Activated naive CD8-positive, alpha-beta T cell treated with anti-CD3 and anti-CD28 coated beads for 36 hours (primary cell): ENCODE measurements around the gene TOP2B. TPM values are rescaled to one million over a fixed set of nuclear protein-coding genes. Genes with fewer than 3 reads are reported as not detected.

ENCODE experiments used
- DNase-seq: peaks from one replicate; pipeline ENCODE4 v3.0.0; 2021
- H3K27ac Mint-ChIP-seq: one replicate; pipeline ENCODE4 v1.8.0; 2022; ENCODE audit warnings: mild to moderate bottlenecking, moderate library complexity, mixed read lengths
- H3K27me3 Mint-ChIP-seq: one replicate; pipeline ENCODE4 v1.8.0; 2022; ENCODE audit warnings: mild to moderate bottlenecking, mixed read lengths
- H3K36me3 Mint-ChIP-seq: one replicate; pipeline ENCODE4 v1.8.0; 2021; ENCODE audit warnings: mild to moderate bottlenecking, mixed read lengths
- H3K4me1 Mint-ChIP-seq: one replicate; pipeline ENCODE4 v1.8.0; 2021; ENCODE audit warnings: mixed read lengths
- H3K4me3 Mint-ChIP-seq: one replicate; pipeline ENCODE4 v1.8.0; 2022; ENCODE audit warnings: mild to moderate bottlenecking, moderate library complexity, mixed read lengths
- H3K9me3 Mint-ChIP-seq: one replicate; pipeline ENCODE4 v1.8.0; 2022; ENCODE audit warnings: mixed read lengths
- total RNA-seq, 2 experiments: library from RNA; stranded (reverse); gene quantifications; one replicate each; pipeline ENCODE4 v1.2.3, GENCODE V29; 2021

The TOP2B gene
- total RNA-seq, 2 experiments from 2014 or later = 128 to 130 TPM

GRCh38 chr3:25618028-25618427 is 46.7 kb downstream of the TOP2B start:
- Mint-ChIP-seq H3K9me3 (no peaks in the 10 kb centered on the region), H3K27me3 (no peaks in the 10 kb centered on the region), H3K4me3 (no peak overlapping the region), H3K4me1 (peaks cover 4% of the 10 kb centered on the region), H3K36me3 (peaks cover 11% of the 10 kb centered on the region), H3K27ac (no peak overlapping the region)
- no peak for DNase-seq

GRCh38 chr3:25611193-25611592 is 53.5 kb downstream of the TOP2B start:
- Mint-ChIP-seq H3K4me1 (peaks cover 3% of the 10 kb centered on the region), H3K36me3 (peaks cover 4% of the 10 kb centered on the region), H3K27me3 (no peaks in the 10 kb centered on the region), H3K27ac (no peak overlapping the region), H3K4me3 (no peak overlapping the region), H3K9me3 (no peaks in the 10 kb centered on the region)
- no peak for DNase-seq

- Mint-ChIP-seq H3K27me3 (no peaks in the 10 kb centered on the region), H3K4me3 (no peak overlapping the region), H3K27ac (peak overlapping the region; percentile 49), H3K4me1 (peaks cover 3% of the 10 kb centered on the region), H3K36me3 (peaks cover 5% of the 10 kb centered on the region), H3K9me3 (no peaks in the 10 kb centered on the region)
- no peak for DNase-seq
These were observed 53.9 kb downstream of the TOP2B start for GRCh38 chr3:25610779-25611178.

- Mint-ChIP-seq H3K36me3 (peaks cover 7% of the 10 kb centered on the region), H3K9me3 (no peaks in the 10 kb centered on the region), H3K4me1 (peaks cover 3% of the 10 kb centered on the region), H3K27me3 (no peaks in the 10 kb centered on the region), H3K27ac (peak overlapping the region; percentile 49), H3K4me3 (no peak overlapping the region)
- DNase-seq = no peak
These were observed 54.5 kb downstream of the TOP2B start for GRCh38 chr3:25610167-25610566.

GRCh38 chr3:25604107-25604805 is 60.5 kb downstream of the TOP2B start:
- Mint-ChIP-seq H3K9me3 (no peaks in the 10 kb centered on the region), H3K27me3 (no peaks in the 10 kb centered on the region), H3K27ac (no peak overlapping the region), H3K4me1 (peaks cover 9% of the 10 kb centered on the region), H3K4me3 (no peak overlapping the region), H3K36me3 (peaks cover 19% of the 10 kb centered on the region)
- DNase-seq = no peak

- Mint-ChIP-seq H3K4me1 (peaks cover 11% of the 10 kb centered on the region), H3K9me3 (no peaks in the 10 kb centered on the region), H3K27me3 (no peaks in the 10 kb centered on the region), H3K4me3 (no peak overlapping the region), H3K27ac (peak overlapping the region; percentile 44), H3K36me3 (peaks cover 19% of the 10 kb centered on the region)
- no peak for DNase-seq
These were observed 61.0 kb downstream of the TOP2B start for GRCh38 chr3:25603703-25604102.

- Mint-ChIP-seq H3K36me3 (peaks cover 2% of the 10 kb centered on the region), H3K27ac (peak overlapping the region; percentile 63), H3K4me3 (no peak overlapping the region), H3K27me3 (no peaks in the 10 kb centered on the region), H3K4me1 (peaks cover 8% of the 10 kb centered on the region), H3K9me3 (no peaks in the 10 kb centered on the region)
- DNase-seq = no peak
These were observed 67.1 kb downstream of the TOP2B start for GRCh38 chr3:25597535-25598101.

- Mint-ChIP-seq H3K27ac (no peak overlapping the region), H3K4me3 (no peak overlapping the region), H3K27me3 (no peaks in the 10 kb centered on the region), H3K36me3 (no peaks in the 10 kb centered on the region), H3K9me3 (no peaks in the 10 kb centered on the region), H3K4me1 (peaks cover 6% of the 10 kb centered on the region)
- DNase-seq = no peak
These were observed 70.7 kb downstream of the TOP2B start for GRCh38 chr3:25594007-25594502.

- no peak overlapping the region for H3K4me3 Mint-ChIP-seq
- DNase-seq = no peak
- H3K36me3 Mint-ChIP-seq = no peaks in the 10 kb centered on the region
- H3K27me3 Mint-ChIP-seq = no peaks in the 10 kb centered on the region
- H3K9me3 Mint-ChIP-seq = no peaks in the 10 kb centered on the region
- H3K27ac Mint-ChIP-seq = no peak overlapping the region
- H3K4me1 Mint-ChIP-seq = peaks cover 4% of the 10 kb centered on the region
These were observed 71.7 kb downstream of the TOP2B start for GRCh38 chr3:25593001-25593400.

- H3K4me1 Mint-ChIP-seq = peaks cover 4% of the 10 kb centered on the region
- no peaks in the 10 kb centered on the region for H3K36me3 Mint-ChIP-seq
- H3K27ac Mint-ChIP-seq = no peak overlapping the region
- H3K9me3 Mint-ChIP-seq = no peaks in the 10 kb centered on the region
- no peak overlapping the region for H3K4me3 Mint-ChIP-seq
- DNase-seq = no peak
- H3K27me3 Mint-ChIP-seq = no peaks in the 10 kb centered on the region
These were observed 72.2 kb downstream of the TOP2B start for GRCh38 chr3:25592510-25592968.

GRCh38 chr3:25589783-25590258 is 74.9 kb downstream of the TOP2B start:
- no peak for DNase-seq

GRCh38 chr3:25589104-25589782 is 75.5 kb downstream of the TOP2B start:
- H3K36me3 Mint-ChIP-seq = no peaks in the 10 kb centered on the region
- H3K4me3 Mint-ChIP-seq = no peak overlapping the region
- H3K27ac Mint-ChIP-seq = no peak overlapping the region
- H3K9me3 Mint-ChIP-seq = no peaks in the 10 kb centered on the region
- H3K4me1 Mint-ChIP-seq = peaks cover 4% of the 10 kb centered on the region
- H3K27me3 Mint-ChIP-seq = no peaks in the 10 kb centered on the region
- DNase-seq = no peak

More at GRCh38 chr3:25589783-25590258, 74.9 kb downstream of the TOP2B start:
- Mint-ChIP-seq H3K4me1 (peaks cover 4% of the 10 kb centered on the region), H3K27me3 (no peaks in the 10 kb centered on the region), H3K27ac (no peak overlapping the region), H3K9me3 (no peaks in the 10 kb centered on the region), H3K36me3 (no peaks in the 10 kb centered on the region), H3K4me3 (no peak overlapping the region)

GRCh38 chr3:25588441-25589103 is 76.1 kb downstream of the TOP2B start:
- no peak overlapping the region for H3K4me3 Mint-ChIP-seq
- no peak for DNase-seq
- H3K27me3 Mint-ChIP-seq = no peaks in the 10 kb centered on the region
- no peaks in the 10 kb centered on the region for H3K36me3 Mint-ChIP-seq
- peaks cover 4% of the 10 kb centered on the region for H3K4me1 Mint-ChIP-seq
- no peaks in the 10 kb centered on the region for H3K9me3 Mint-ChIP-seq
- H3K27ac Mint-ChIP-seq = no peak overlapping the region

GRCh38 chr3:25587975-25588374 is 76.7 kb downstream of the TOP2B start:
- H3K9me3 Mint-ChIP-seq = no peaks in the 10 kb centered on the region
- H3K4me3 Mint-ChIP-seq = no peak overlapping the region
- DNase-seq = no peak
- no peaks in the 10 kb centered on the region for H3K36me3 Mint-ChIP-seq
- H3K27ac Mint-ChIP-seq = no peak overlapping the region
- H3K27me3 Mint-ChIP-seq = no peaks in the 10 kb centered on the region
- peaks cover 1% of the 10 kb centered on the region for H3K4me1 Mint-ChIP-seq

GRCh38 chr3:25587526-25587925 is 77.2 kb downstream of the TOP2B start:
- no peaks in the 10 kb centered on the region for H3K4me1 Mint-ChIP-seq

More at GRCh38 chr3:25587526-25587925, 77.2 kb downstream of the TOP2B start:
- Mint-ChIP-seq H3K27ac (no peak overlapping the region), H3K9me3 (no peaks in the 10 kb centered on the region), H3K36me3 (no peaks in the 10 kb centered on the region), H3K4me3 (no peak overlapping the region), H3K27me3 (no peaks in the 10 kb centered on the region)
- no peak for DNase-seq
